Activated gamma-delta T cell treated with Interleukin-2 at 50 U/mL for 16 hours (primary cell): Measurements from ENCODE around the gene TSPEAR.

Source experiments
- DNase-seq: peaks from one replicate; pipeline ENCODE4 v3.0.0-alpha.2; 2020

The TSPEAR gene

DNA sequence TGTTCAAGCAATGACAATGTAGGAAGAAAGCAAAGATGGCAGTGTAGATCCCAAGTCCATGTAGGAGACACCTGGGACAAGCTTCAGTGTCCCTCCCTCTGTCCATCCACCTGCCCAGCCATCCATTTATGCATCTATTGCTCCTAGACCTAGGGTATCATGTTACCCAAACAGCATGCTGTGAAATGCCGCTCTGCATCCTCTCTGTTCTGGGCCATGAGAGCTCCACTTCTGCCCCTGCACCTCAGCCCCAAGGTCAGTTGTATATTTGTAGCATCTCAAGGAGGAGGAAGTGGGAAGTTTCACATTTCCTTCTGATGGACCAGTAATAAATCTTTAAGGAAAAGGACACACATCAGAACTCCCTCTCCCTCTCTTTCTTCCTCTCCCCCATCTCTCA, 27.9 kb upstream of the TSPEAR start:
- DNase-seq, result no peak

DNA sequence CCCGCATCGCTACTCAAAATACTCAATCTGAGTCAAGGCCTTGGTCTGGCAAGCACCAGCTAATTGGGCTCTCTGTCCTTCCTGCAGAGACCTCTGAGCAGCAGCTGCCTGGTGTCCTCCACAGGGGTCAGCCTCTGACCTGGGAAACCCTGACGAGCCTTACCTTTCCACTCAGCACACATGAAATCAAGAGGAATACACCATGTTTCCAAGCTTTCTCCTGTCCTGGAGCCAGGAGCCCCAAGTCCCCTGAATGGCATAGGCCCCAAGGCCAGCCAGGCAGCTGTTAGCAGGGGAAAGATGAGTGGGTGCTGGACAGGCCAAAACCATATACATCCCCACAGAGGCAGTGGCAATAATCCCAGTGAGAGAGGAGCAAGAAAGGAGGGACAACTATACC, 27.2 kb upstream of the TSPEAR start:
- no peak for DNase-seq

DNA sequence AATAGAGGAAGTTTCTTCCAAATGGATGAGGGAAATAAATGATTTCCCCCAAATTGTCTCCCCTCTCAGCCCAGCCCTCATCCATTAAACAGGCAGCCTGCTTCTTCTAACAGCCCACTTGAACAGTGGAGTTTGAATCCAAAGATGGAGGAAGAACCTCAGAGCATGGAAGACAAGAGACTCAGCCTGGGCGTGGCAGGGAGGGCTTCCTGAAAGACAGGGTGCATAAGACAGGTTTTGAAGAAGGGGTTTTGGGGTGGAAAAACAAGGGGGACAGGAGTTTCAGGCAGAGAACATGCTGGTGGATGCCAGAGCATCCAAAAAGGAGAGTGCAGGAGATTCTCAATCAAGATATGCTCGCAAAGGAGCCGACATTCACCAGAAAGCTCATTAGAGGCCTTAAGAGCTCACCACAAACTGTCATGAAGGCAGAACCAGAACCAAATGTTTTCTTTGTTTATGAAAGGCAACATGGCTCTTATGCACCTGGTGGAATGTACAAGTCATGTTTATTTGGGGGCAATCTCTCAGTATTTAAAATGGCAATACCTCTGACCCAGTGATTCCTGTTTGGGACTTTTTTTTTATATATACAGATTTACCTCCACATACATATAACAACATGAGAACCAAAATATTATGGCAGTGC, 26.5 kb upstream of the TSPEAR start:
- DNase-seq, result no peak

DNA sequence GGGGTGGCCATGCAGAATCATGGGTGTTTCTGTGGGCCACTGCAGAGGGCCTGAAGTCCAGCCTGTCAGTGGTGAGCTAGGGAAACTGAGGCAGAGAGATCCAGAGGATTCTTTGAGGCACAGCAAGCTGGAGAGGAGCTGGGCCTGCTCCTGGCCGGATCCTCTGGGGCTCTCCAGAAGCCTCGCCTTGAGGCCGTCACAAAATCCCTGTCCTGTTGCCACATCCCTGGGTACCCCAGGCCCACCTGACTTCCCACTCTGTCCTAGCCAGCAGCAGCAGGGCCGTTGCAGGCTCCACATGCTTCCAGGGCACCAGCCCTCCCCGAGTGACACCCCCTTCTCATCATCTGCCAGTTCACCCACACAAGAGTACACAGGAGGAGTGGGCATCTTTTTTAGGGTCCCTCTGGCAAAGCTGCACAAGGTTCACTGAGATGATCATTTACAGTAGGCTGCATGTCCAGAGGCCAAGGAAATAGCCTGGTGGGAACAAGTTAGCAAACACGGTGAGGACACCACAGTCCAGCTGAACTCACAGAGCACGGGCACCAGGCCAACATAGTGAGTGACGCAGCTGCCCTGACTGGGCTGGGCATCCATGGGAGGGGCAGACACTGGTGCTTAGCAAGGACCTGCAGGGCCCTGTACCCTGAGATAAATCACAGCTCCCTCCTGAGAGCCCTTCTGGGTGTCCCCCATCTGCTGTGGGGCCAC, 25.1 kb upstream of the TSPEAR start:
- DNase-seq, result no peak

DNA sequence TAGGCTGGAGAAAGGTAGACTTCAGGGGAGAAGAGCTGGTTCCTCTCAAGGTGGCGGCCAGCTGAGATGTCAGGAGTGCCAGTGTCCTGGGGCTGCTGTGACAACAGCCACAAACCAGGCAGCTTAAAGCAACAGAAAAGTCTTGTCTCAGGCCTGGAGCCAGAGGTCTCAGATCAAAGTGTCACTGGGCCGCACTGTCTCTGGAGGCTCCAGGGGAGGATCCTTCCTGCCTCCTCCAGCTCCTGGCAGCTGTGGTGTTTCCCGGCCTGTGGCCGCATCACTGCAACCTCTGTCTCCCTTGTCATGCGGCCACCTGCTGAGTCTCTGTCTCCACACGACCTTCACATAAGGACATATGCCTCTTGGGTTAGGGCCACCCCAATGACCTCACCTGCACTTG, 24.4 kb upstream of the TSPEAR start:
- DNase-seq, result no peak

DNA sequence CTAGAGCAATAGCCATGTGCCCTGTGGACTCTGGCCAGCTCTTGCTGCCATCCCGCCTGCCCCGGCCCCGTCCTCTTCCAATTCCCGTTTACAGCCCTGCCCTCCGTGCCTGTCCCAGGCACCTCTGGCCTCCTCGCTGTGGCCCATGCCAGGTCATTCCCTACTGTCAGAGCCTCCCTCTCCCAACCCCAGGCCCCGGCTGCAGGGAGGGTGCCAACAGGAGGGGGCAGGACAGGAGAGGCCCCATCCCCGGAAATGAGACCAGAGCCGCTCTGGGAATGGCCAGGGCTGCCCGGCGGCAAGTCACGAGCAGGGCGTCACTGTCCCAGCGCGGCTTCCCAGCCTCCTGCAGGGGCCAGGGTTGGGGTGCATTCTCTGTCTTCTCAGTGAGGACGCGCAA, 23.5 kb upstream of the TSPEAR start:
- DNase-seq, result no peak

DNA sequence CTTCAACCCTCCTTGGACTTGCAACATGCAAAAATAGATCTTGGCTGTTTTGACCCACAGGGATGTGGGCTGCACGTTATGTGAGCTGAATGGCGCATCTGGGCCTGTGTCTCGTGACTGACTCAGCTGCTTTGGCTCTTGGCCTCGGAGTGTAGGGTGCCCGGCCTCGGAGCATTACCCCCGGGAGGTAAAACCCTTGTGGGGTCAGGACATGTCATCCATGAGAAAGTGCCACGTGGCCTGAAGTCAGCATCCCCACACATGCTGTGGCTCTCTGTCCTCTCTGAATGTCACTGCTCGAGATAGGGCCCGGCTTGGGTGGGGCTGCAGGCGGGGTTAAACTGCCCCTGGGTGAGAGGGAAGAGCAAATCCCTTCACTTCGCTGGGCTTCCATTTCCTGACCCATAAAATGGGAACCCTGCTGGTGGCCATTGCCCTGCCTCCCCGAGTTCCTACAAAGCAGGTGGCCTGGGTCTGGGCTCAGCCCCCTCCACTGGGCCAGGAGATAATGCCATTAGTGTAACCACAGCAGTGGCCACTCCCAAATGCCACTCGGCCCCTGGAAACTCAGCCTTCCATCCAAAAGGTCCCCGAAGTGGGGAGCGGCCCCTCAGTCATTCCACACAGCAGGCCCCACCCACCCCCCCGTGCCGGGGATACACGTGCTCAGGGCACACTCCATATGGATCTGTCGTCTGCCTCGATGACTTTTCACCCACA, 22.8 kb upstream of the TSPEAR start:
- DNase-seq, result no peak

DNA sequence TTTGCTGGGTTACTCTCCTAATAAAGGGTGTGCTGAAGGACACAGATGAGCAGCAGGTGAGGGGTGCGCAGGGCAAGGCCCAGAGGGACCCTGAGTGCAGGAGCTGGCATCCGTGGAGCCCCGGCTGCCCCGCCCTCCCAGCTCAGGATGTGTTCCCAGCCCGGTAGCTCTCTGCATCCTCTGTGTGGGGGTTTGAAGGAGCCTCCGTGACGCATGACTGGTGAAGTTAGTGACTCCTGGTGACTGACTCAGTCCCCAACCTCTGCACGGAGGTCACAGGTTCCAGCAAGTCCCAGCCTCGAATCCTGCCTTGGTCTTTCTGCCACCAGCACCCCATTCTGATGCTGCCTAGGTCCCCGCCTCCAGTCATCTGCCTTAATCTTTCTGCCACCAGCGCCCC, 21.6 kb upstream of the TSPEAR start:
- no peak for DNase-seq

DNA sequence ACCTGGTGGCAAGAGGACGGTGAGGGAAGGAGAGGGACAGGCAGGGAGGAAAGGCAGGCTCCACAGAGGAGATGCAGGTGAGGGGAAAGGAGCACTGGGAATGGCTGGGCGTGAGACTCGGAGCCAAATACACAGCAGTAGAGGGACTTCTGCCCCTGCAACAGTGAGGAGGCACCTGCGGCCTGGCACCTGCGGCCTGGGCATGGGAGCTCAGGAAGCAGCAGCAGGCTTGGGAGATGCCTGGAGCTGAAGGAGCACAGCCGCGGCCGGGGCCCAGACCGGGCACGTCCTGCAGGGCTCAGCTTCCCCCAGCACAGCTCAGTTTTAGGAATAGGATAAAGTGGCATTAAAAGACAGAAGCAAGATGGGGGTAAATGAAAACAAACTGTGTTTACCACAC, 20.9 kb upstream of the TSPEAR start:
- DNase-seq, result no peak

DNA sequence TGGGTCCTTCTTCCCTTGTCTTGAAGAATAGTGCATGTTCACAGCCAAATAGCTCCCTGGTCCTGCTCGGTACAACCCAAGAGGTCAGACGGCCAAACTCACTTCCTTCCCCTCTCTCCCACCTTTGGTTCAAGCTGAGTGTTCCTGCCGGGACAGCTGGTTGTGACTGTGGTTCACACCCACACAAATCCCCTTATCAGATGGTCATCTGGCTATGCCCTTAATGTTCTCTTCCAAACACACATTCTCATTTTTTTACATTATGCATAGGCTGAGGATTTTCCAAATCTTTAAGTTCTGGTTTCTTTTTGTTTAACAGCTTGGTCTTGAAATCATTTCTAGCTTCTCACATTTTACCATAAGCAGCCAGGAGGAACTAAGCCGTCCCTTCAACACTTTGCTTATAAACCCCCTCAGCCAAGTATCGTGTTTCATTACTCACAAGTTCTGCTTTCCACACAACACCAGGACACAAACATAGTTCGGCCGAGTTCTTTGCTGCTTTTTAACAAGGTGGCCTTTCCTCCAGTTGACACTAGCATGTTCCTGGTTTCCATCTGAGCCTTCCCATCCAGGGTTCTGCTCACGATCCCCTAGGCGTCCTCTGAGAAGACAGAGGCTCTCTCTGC, 19.7 kb upstream of the TSPEAR start:
- DNase-seq, result no peak

DNA sequence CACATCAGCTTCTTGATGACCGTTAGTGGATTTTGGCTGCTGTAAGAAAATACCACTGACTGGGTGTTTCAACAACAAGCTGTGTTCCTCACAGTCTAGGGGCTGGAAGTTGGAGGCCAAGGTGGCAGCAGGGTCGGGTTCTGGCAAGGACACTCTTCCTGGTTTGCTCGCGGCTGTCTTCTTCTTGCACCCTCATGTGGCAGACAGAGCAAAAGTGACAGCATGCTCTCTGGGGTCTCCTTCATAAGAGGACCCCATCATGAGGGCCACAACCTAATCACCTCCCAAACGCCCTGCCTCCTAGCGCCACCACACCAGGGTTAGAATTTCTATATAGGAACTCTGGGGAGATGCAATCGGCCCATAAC, 18.6 kb upstream of the TSPEAR start:
- no peak for DNase-seq

DNA sequence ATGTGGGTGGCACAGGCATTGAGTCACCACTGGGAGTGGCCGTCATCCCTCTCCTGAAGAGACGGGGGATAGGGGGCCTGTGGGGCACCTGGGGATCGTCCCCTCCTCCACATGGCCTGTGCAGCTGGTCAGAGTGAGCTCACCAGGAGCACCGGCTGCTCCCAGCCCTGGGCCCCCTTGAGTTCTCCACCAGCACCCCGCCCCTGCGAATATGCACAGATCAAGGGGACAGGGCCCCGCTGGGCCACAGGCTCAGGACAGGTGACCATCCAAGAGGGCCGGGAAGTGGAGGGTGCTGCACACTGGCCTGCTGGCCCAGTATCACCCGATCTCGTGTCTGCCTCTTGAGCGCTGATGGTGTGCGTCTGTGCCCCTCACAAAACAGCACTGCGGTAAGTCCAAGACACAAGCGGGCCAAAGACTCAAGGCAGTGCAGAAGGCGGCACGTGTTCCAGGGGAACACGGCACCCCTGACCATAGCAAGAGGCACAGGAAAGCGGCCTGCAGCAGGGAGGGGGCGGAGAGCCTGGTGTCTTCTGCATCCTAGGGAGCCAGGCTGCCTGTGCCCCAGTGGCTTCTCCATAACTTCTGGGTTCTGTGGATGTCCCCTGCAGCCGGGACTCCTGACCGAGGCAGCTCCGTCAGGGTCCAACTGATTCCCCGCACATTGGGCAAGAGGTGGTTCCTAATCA, 18.1 kb upstream of the TSPEAR start:
- DNase-seq, result no peak

DNA sequence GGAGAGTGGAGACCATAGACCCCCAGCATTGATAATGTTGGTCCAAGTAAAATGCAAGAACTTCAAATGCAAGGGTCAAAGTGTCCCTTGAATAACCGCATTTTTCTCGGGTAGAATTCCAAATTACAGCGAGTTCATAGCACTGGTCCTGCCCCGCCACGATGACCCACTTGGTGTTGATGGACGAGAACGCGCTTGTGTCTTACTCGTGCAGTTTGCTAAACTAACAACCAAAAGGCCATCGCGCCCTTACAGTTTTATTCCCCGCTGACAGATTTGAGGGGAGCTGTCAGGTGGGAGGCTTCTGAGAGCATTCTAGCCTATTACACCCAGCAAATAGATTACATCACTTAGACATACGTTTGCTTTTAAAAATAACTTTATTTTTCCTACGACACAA, 17.3 kb upstream of the TSPEAR start:
- no peak for DNase-seq

DNA sequence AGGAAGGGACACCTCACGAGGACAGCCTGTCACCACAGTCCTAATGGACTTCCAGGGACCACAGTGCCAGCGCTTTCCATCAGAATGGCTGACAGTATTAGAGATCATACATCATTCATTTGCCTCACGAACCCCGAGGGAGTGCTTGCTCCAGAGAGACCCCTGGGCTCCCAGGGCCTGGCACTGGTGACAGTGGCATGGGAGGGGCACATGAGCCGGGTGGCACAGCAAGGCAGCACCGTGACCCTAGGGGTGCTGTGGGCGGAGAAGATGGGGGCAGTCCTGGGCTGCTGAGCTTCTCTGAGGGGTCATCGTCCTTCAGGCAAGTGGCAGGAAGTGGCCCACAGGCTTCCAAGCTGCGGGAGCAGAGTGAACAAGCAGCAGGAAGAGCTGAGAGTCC, 16.4 kb upstream of the TSPEAR start:
- no peak for DNase-seq

DNA sequence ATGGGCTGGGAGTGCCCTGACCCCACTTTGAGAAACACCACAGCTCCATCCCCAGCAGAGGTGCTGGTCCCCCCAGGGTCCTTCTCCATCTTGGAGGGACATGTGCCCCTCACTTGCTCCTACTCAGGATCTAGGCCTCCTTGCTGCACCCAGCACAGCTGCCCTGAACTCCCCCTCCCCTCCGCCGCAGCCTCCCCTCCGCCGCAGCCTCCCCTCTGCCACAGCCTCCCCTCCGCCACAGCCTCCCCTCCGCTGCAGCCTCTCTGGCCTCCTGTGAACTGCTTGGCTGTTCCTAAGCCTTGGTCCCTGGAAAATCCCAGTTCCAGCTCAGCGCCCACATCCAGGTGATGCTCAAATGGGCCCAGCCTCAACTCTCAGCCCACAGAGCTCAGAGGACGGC, 15.9 kb upstream of the TSPEAR start:
- no peak for DNase-seq

DNA sequence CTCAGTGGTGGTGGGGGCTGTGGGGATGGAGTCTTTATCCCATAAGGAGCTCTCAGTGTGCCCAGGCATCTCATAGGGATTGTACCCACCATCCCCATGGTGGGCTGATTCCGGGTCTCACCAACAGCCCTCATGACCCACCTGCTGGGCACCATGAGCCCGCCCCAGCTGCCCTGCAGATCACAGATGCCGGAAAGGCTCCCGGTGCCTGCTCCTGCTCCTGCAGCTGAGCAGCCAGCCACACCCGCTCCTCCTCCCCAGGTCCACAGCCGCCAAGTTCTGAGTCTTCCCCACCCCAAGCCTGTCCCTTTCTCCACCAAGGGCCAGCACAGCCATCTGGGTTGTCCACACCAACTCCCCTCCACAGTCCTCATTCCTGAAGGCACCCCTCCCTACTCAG, 15.5 kb upstream of the TSPEAR start:
- no peak for DNase-seq

DNA sequence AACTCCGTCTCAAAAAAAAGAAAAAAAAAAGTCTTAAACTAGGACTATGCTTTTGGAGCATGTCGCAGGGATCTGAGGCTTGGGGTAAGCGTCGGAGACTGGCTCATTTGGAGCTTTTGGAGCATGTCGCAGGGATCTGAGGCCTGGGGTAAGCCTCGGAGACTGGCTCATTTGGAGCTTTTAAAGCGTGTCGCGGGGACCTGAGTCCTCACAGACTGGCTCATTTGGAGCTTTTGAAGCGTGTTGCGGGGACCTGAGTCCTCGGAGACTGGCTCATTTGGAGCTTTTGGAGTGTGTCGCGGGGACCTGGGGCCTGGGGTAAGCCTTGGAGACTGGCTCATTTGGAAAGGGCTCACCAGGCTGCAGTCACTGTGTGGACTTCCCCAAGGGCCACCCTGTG, 13.6 kb upstream of the TSPEAR start:
- DNase-seq, result no peak

DNA sequence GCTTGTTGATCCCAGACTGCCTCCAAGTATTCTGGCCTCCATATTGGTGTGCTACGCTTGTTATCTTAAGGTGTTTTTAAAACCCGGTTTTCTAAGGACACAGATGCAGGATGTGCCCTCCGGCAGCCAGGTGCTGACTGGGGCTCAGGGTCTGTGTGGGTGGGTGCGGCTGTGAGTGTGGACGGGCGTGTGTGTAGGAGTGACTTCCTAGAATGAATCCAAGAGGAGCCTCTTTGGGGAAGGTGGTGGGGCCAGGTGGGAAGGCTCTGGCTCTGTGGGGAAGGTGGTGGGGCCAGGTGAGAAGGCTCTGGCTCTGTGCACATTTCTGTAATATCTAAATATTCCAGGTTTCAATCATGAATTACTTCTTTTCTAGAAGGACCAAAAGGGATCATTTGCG, 12.8 kb upstream of the TSPEAR start:
- DNase-seq, result no peak

DNA sequence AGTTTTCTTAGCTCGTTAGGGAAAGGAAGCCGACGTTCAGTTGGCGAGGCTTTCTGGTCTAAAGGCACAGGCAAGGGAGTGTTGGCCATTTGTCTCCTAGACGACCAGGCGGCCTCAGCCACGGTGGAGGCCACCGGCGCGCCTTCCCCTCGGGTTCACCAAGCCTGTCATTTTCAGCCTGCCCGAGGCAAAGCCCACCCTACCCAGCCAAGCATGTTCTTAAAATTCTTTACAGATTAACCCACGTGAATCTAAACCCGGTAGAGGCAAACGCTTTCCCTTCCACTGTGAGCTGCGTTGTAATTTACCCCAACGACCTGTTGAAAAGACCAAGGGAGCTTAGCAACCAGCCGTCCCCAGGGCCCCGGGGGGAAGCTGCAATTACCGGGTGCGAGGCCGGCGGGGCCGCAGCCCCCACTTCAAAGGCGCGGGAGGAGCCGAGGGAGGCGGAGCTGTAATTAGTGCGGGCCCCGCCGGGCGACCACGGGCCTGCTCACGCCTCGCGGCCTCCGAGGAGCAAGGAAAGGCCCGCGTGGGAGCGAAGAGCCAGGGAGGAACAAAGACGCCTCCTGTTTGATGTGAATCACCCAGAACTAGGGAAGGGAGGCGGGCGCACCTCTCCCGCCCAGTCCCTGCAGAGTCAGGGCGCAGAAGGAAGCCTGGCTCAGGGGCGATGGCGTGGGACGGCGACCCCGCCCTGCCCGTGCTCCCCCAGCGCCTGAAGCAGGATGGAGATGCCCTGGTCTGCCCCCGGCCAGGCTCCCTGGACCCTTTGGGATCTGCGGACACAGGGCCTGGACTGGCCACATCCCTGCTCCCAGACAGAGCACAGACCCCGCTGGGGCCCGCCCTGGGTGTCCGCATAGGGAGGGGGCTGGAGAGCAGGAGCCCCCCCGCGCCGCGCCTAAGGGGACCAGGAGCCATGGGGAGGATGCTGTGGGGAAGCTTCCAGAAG, 12.1 kb upstream of the TSPEAR start:
- no peak for DNase-seq

DNA sequence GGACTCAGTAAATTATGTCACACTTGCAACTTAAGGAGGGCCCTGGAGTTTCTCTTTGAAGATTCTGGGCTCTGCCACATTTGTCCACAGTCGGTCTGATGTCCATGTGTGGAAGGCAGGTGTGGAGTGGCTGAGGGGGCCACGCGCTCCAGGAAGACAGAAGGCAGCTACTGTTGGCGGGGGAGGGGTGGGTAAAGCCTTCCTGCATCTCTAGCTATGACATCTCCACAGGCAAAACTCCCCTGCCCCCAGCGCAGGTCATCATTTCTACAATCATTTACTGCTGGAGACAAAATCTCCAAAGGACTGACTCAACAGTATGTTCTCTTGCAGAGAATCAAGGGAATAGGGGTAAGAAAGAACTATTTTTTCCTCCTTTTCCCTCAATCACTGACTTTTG, 11.4 kb upstream of the TSPEAR start:
- DNase-seq, result no peak

DNA sequence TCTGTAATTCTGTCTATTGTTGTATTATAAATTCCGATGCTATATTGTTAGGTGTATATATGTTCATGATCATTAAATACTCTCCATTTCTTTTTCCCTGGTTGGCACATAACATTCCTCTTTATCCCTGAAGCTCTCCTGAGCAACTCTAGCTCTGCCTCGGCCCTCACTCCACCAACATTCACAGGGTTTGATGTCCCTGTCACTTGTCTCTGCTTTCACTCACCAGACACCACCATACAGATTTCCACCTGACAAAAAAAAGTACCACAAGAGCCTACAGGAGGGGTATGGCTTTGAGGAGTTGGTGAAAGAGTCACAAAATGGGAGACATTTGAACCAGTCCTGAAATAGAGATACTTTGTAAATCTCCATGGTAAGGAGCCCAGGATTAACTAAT, 8.8 kb upstream of the TSPEAR start:
- no peak for DNase-seq

DNA sequence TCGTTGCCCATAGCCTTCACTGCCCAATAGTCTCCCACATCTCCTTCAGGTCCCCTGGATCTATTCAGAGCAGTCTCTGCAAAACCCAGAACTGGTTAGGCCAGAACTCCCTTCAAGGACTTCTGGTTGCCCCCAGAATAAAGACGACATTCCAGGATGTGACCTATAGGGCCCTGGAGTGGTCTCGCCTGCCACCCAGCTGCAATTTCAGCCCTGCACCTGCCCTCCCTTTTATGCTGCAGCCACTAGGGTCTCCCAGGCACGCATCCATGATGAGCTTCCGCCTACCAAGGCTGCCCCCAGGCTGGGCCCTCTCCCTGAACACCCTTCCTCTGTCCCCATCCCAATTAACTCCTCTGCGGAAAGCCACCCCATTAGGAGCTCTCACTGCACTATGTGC, 7.2 kb upstream of the TSPEAR start:
- no peak for DNase-seq
